Activated T-helper 2 cell treated with anti-CD3 and anti-CD28 coated beads, Interferon-gamma antibody, Interleukin-2, Interleukin-4, amounts not matched to agents 10 μg/mL and 5 μg/mL and 100 μg/mL, durations not matched to agents 14 hours and 24 hours and 36 hours (primary cell): ENCODE measurements around the gene IGSF21. TPM values are rescaled to one million over a fixed set of nuclear protein-coding genes. Genes with fewer than 3 reads are reported as not detected.

ENCODE experiments used
- DNase-seq: peaks from one replicate; pipeline ENCODE4 v3.0.0; 2021; ENCODE audit warnings: low spot score
- H3K27ac Mint-ChIP-seq: one replicate; pipeline ENCODE4 v1.8.0; 2021; ENCODE audit warnings: mixed read lengths
- H3K27me3 Mint-ChIP-seq: one replicate; pipeline ENCODE4 v1.8.0; 2021; ENCODE audit warnings: low read depth, mixed read lengths
- H3K36me3 Mint-ChIP-seq: one replicate; pipeline ENCODE4 v1.8.0; 2021; ENCODE audit warnings: low read depth, mixed read lengths
- H3K4me1 Mint-ChIP-seq: one replicate; pipeline ENCODE4 v1.8.0; 2021; ENCODE audit warnings: low read depth, mixed read lengths
- H3K4me3 Mint-ChIP-seq: one replicate; pipeline ENCODE4 v1.8.0; 2021; ENCODE audit warnings: low read depth, mild to moderate bottlenecking, moderate library complexity, mixed read lengths
- H3K9me3 Mint-ChIP-seq: one replicate; pipeline ENCODE4 v1.8.0; 2021; ENCODE audit warnings: mixed read lengths
- intact Hi-C: fragments of 100-400 bp; cut with micrococcal nuclease; formaldehyde crosslinking; loops from one replicate; pipeline ENCODE4 v1.15.1; 2023
- total RNA-seq: library from RNA; stranded (reverse); gene quantifications from 2 replicates; pipeline ENCODE4 v1.2.3, GENCODE V29; 2022

Gene IGSF21
- total RNA-seq, 1 donor from 2014 or later, result not detected

GRCh38 chr1:18191037-18191436 is 83.4 kb downstream of the IGSF21 start:
- intact Hi-C loops, result no loop called here
- Mint-ChIP-seq H3K27me3 (peaks cover 7% of the 10 kb centered on the region), H3K4me3 (no peak overlapping the region), H3K36me3 (no peaks in the 10 kb centered on the region), H3K27ac (no peak overlapping the region), H3K9me3 (no peaks in the 10 kb centered on the region), H3K4me1 (no peaks in the 10 kb centered on the region)
- DNase-seq, result no peak

- no peak for DNase-seq
- intact Hi-C loops, result no loop called here
- no peaks in the 10 kb centered on the region for H3K36me3 Mint-ChIP-seq
- H3K9me3 Mint-ChIP-seq, result no peaks in the 10 kb centered on the region
- H3K4me1 Mint-ChIP-seq, result no peaks in the 10 kb centered on the region
- H3K4me3 Mint-ChIP-seq, result no peak overlapping the region
- H3K27me3 Mint-ChIP-seq, result peaks cover 8% of the 10 kb centered on the region
- H3K27ac Mint-ChIP-seq, result no peak overlapping the region
Observed at GRCh38 chr1:18191481-18192155, 84.0 kb downstream of the IGSF21 start.

DNA sequence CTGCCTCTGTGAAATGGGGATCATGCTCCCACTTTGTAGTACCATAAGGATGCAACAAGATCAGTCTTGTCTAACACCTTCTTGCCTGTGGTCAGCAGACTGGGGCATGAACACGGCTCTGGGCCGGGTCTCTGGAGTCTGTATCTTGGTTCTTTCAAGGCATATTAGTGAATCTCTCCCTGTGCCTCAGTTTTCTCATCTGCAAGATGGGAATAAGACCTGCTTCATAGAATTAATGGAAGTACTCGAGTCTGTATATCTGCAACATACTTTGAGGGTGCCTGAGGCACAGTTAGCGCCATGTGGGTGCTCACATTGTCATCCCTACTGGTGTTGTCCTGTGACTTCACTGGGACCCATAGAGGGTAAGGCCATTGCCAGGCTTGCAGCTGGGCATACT is 84.6 kb downstream of the IGSF21 start:
- no peak overlapping the region for H3K4me3 Mint-ChIP-seq
- no peaks in the 10 kb centered on the region for H3K9me3 Mint-ChIP-seq
- intact Hi-C loops, result no loop called here
- H3K36me3 Mint-ChIP-seq, result no peaks in the 10 kb centered on the region
- no peaks in the 10 kb centered on the region for H3K4me1 Mint-ChIP-seq
- no peak overlapping the region for H3K27ac Mint-ChIP-seq
- H3K27me3 Mint-ChIP-seq, result peaks cover 8% of the 10 kb centered on the region
- no peak for DNase-seq

DNA sequence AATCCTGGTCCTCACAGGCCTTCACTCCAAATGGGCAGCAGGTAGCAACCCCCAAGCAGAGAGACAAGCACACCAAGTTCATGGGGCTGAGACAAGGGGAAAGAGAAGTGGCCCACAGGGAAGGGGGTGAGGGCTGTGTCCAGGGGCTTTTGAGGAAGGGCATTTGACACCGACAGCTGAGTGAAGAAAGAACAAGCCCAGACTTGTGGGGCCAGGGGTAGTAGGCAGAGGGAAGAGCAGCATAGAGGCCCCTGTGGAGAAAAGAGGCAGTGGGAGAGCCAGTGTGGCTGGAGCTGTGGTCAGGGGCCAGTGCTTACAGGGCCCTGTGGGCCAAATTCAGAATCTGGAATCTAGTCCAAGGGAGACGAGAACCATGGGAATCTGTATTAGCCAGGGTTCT is 85.4 kb downstream of the IGSF21 start:
- intact Hi-C loops, result no loop called here
- Mint-ChIP-seq H3K4me3 (no peak overlapping the region), H3K9me3 (no peaks in the 10 kb centered on the region), H3K27me3 (peaks cover 8% of the 10 kb centered on the region), H3K36me3 (no peaks in the 10 kb centered on the region), H3K4me1 (no peaks in the 10 kb centered on the region), H3K27ac (no peak overlapping the region)
- DNase-seq, result no peak

DNA sequence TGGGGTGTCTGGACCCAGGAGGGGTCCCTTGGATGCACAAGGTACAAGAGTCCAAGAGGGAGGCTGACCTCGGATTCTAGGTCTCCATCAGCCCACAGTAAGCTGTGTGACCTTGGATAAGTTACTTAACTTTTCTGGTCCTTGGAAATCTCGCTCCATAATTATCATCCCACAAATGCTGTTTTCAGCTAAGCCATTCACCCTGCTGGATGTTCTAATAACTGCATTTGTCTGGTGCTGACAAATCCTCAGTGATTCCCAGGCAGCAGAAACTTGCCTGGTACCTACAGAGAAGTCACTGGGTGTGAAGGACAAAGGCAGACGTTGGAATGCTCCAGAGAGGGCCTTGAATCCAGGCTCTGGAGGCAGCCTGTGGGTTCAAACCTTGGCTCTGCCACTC is 89.7 kb downstream of the IGSF21 start:
- Mint-ChIP-seq H3K27ac (no peak overlapping the region), H3K4me1 (no peaks in the 10 kb centered on the region), H3K27me3 (peaks cover 9% of the 10 kb centered on the region), H3K4me3 (no peak overlapping the region), H3K9me3 (no peaks in the 10 kb centered on the region), H3K36me3 (no peaks in the 10 kb centered on the region)
- DNase-seq, result no peak
- intact Hi-C loops, result no loop called here

DNA sequence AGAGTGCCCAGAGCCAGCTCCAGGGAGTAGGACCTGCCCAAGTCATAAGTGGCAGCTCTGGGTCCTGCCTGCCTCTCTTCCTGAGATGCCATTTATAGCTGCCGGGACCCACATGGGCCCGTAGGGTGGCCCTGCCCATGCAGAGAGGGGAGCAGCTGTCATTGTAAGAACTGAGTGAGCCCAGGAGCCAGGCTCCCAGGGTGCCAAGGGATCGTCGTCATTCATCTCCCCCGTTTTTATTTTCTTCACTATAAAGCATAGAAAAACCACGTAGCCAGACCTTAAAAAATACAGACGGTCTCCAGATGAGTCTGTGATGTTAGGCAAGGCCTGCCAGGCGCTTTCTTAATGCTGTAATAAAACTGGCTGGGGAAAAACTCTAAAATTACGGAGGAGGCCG is 90.7 kb downstream of the IGSF21 start:
- no peak overlapping the region for H3K27ac Mint-ChIP-seq
- intact Hi-C loops, result no loop called here
- H3K27me3 Mint-ChIP-seq, result peaks cover 9% of the 10 kb centered on the region
- no peaks in the 10 kb centered on the region for H3K36me3 Mint-ChIP-seq
- H3K4me1 Mint-ChIP-seq, result no peaks in the 10 kb centered on the region
- no peak overlapping the region for H3K4me3 Mint-ChIP-seq
- H3K9me3 Mint-ChIP-seq, result no peaks in the 10 kb centered on the region
- no peak for DNase-seq

GRCh38 chr1:18199462-18199861 is 91.9 kb downstream of the IGSF21 start:
- Mint-ChIP-seq H3K9me3 (no peaks in the 10 kb centered on the region), H3K4me3 (no peak overlapping the region), H3K27me3 (peaks cover 9% of the 10 kb centered on the region), H3K36me3 (no peaks in the 10 kb centered on the region), H3K4me1 (no peaks in the 10 kb centered on the region), H3K27ac (no peak overlapping the region)
- no peak for DNase-seq
- intact Hi-C loops, result no loop called here

- no peak overlapping the region for H3K27ac Mint-ChIP-seq
- DNase-seq, result no peak
- intact Hi-C loops, result no loop called here
- no peaks in the 10 kb centered on the region for H3K36me3 Mint-ChIP-seq
- no peak overlapping the region for H3K4me3 Mint-ChIP-seq
- no peaks in the 10 kb centered on the region for H3K4me1 Mint-ChIP-seq
- H3K9me3 Mint-ChIP-seq, result no peaks in the 10 kb centered on the region
- H3K27me3 Mint-ChIP-seq, result peaks cover 7% of the 10 kb centered on the region
Observed at GRCh38 chr1:18200136-18200717, 92.6 kb downstream of the IGSF21 start.

DNA sequence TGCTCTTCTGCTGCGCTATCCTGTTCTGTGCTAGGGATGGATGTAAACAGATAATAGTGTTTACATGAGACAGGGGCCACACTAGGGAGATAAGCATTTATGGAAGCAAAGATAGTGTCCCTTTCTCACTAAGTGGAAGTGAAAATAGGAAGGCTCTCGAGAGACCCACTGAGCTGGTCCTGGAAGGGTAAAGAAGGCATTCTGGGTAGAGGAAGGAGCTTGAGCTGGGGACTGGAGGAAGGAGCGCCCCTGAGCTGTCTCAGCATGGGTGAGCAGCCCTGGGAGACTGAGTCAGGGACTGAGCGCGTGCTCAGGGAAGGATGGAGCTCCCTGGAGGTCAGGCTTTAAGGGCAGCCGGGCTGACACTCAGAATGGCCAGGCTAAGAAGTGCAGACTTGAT is 93.3 kb downstream of the IGSF21 start:
- Mint-ChIP-seq H3K4me1 (no peaks in the 10 kb centered on the region), H3K27me3 (peaks cover 3% of the 10 kb centered on the region), H3K4me3 (no peak overlapping the region), H3K36me3 (no peaks in the 10 kb centered on the region), H3K27ac (no peak overlapping the region), H3K9me3 (no peaks in the 10 kb centered on the region)
- no peak for DNase-seq
- intact Hi-C loops, result no loop called here

- Mint-ChIP-seq H3K4me3 (no peak overlapping the region), H3K27me3 (peaks cover 1% of the 10 kb centered on the region), H3K9me3 (no peaks in the 10 kb centered on the region), H3K4me1 (no peaks in the 10 kb centered on the region), H3K36me3 (no peaks in the 10 kb centered on the region), H3K27ac (no peak overlapping the region)
- no peak for DNase-seq
- intact Hi-C loops, result no loop called here
Observed at GRCh38 chr1:18201997-18202719, 94.6 kb downstream of the IGSF21 start.

DNA sequence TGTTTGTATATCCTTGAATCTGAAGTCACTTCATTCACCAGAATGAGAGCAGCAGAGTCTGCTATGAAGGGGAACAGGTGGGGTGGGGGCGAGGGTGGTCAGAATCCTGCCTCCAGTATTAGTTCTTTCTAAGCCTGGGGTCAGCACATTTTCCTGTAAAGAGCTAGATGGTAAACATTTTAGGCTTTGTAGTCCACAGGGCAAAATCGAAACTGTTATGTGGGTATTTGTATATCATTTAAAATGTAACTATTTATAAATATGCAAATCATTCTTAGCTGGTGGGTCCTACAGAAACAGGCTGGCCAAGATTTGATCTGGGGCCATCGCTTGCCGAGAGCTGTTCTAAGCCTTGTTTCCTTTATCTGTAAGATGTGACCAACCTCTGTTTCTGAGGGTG is 96.0 kb downstream of the IGSF21 start:
- H3K9me3 Mint-ChIP-seq, result no peaks in the 10 kb centered on the region
- H3K27me3 Mint-ChIP-seq, result peaks cover 1% of the 10 kb centered on the region
- intact Hi-C loops, result no loop called here
- no peak overlapping the region for H3K27ac Mint-ChIP-seq
- no peaks in the 10 kb centered on the region for H3K36me3 Mint-ChIP-seq
- no peak overlapping the region for H3K4me3 Mint-ChIP-seq
- no peaks in the 10 kb centered on the region for H3K4me1 Mint-ChIP-seq
- no peak for DNase-seq

GRCh38 chr1:18204575-18204974 is 97.0 kb downstream of the IGSF21 start:
- H3K9me3 Mint-ChIP-seq, result no peaks in the 10 kb centered on the region
- intact Hi-C loops, result no loop called here
- H3K27me3 Mint-ChIP-seq, result peaks cover 1% of the 10 kb centered on the region

DNA sequence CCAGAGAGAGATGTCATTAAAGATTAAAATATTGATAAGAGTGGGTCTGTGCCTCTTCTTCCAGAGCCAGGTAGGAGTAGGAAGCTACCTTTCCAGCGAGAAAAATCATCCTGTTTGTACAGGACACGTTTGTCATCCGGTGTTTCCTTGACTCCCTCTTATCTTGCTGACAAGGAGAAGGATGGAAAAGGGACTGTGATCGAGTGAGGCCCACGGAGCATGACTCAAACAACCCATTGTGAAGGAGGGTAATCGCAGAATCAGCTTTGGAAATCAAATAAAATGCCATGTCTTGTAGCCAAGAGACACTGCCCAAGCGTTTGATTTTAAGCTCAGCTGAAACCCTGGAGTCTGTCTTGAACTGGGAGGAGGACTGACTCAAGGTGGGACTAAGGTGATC is 97.7 kb downstream of the IGSF21 start:
- no peak for DNase-seq
- Mint-ChIP-seq H3K27ac (no peak overlapping the region), H3K9me3 (no peaks in the 10 kb centered on the region), H3K4me1 (no peaks in the 10 kb centered on the region), H3K4me3 (no peak overlapping the region), H3K36me3 (no peaks in the 10 kb centered on the region), H3K27me3 (peaks cover 1% of the 10 kb centered on the region)
- intact Hi-C loops, result no loop called here

More at GRCh38 chr1:18204575-18204974, 97.0 kb downstream of the IGSF21 start:
- H3K36me3 Mint-ChIP-seq, result no peaks in the 10 kb centered on the region
- H3K4me1 Mint-ChIP-seq, result no peaks in the 10 kb centered on the region
- no peak overlapping the region for H3K27ac Mint-ChIP-seq
- H3K4me3 Mint-ChIP-seq, result no peak overlapping the region
- DNase-seq, result no peak
